H1 (cell line): ENCODE results near the gene YBX3.

ENCODE experiments used
- ATF3 ChIP-seq: IDR thresholded peaks from 2 replicates; pipeline ENCODE4 v1.6.1; 2011; ENCODE audit warnings: low read depth, mild to moderate bottlenecking, low read length; ENCODE audit not compliant: insufficient read depth
- CHD2 ChIP-seq: IDR thresholded peaks from 2 replicates; pipeline ENCODE4 v1.6.1; 2012; ENCODE audit warnings: low read length, improper control_type of control experiment
- CTCF ChIP-seq, 3 experiments: IDR thresholded peaks; 1 replicate in 2 of 3; 2 replicates in 1 of 3; pipeline versions ENCODE4 v1.5.1 to v1.6.1; 2011; ENCODE audit warnings: low read length in 3 of 3, mild to moderate bottlenecking in 3 of 3, inconsistent platforms in 2 of 3, low read depth in 1 of 3, moderate library complexity in 1 of 3; ENCODE audit not compliant: insufficient read depth in 1 of 3; ENCODE audit errors: control extremely low read depth in 1 of 3
- FOSL1 ChIP-seq: IDR thresholded peaks from 2 replicates; pipeline ENCODE4 v1.6.1; 2011; ENCODE audit warnings: mild to moderate bottlenecking, low read depth, low read length, moderate library complexity; ENCODE audit not compliant: insufficient read depth
- GABPA ChIP-seq: IDR thresholded peaks from 2 replicates; pipeline ENCODE4 v1.6.1; 2011; ENCODE audit warnings: mild to moderate bottlenecking, low read length, moderate library complexity, borderline replicate concordance; ENCODE audit not compliant: insufficient read depth
- HDAC2 ChIP-seq, 2 experiments: fragments of 300-600 bp in 1 of 2; sonication (generic) in 1 of 2; IDR thresholded peaks; 2 replicates each; pipeline ENCODE4 v1.6.1; 2011 to 2012; ENCODE audit warnings: low read depth in 2 of 2, low read length in 2 of 2, mild to moderate bottlenecking in 2 of 2, moderate library complexity in 2 of 2, borderline replicate concordance in 1 of 2, inconsistent platforms in 1 of 2
- JUND ChIP-seq: IDR thresholded peaks from 2 replicates; pipeline ENCODE4 v1.6.1; 2011; ENCODE audit warnings: mild to moderate bottlenecking, improper control_type of control experiment, low read length
- KDM1A ChIP-seq: fragments of 200-600, 300-600 bp; sonication (generic); IDR thresholded peaks from 2 replicates; pipeline ENCODE4 v1.7.1; 2016; ENCODE audit warnings: mild to moderate bottlenecking, low read length, borderline replicate concordance
- KDM5A ChIP-seq: fragments of 200-600 bp; IDR thresholded peaks from 2 replicates; pipeline ENCODE4 v1.7.1; 2012; ENCODE audit warnings: mild to moderate bottlenecking, low read length, inconsistent platforms, mixed read lengths
- MAX ChIP-seq: IDR thresholded peaks from 2 replicates; pipeline ENCODE4 v1.6.1; 2012; ENCODE audit warnings: inconsistent platforms
- PHF8 ChIP-seq: fragments of 200-600 bp; sonication (generic); conservative IDR thresholded peaks from 2 replicates; pipeline ENCODE4 v1.7.1; 2012; ENCODE audit warnings: low read depth, mild to moderate bottlenecking, inconsistent platforms, low read length, moderate library complexity
- POLR2AphosphoS5 ChIP-seq: IDR thresholded peaks from 2 replicates; pipeline ENCODE4 v1.6.1; 2011; ENCODE audit warnings: low read depth, low read length
- USF2 ChIP-seq: IDR thresholded peaks from 2 replicates; pipeline ENCODE4 v1.6.1; 2011; ENCODE audit warnings: low read length, improper control_type of control experiment
- ZNF274 ChIP-seq: IDR thresholded peaks from 2 replicates; pipeline ENCODE4 v1.7.0; 2012; ENCODE audit warnings: low read length, borderline replicate concordance; ENCODE audit errors: extremely low read depth

GRCh38 chr12:10718279-10718821, 4.8 kb downstream of the YBX3 start:
- TF ChIP-seq MAX: no peak
- no peak for TF ChIP-seq CHD2
- no peak for TF ChIP-seq CTCF (IDR thresholded peaks at IDR 0.05; ENCODE audit: control extremely low read depth in 1 of 3, insufficient read depth in 1 of 3, low read depth in 1 of 3, low read length in 3 of 3)
- no peak for TF ChIP-seq USF2
- TF ChIP-seq ATF3: no peak
- no peak for TF ChIP-seq FOSL1
- TF ChIP-seq KDM1A: no peak
- TF ChIP-seq POLR2AphosphoS5: no peak
- no peak for TF ChIP-seq KDM5A
- TF ChIP-seq JUND: no peak
- no peak for TF ChIP-seq GABPA
- TF ChIP-seq ZNF274: no peak
- TF ChIP-seq PHF8: no peak
- no peak for TF ChIP-seq HDAC2 (IDR thresholded peaks at IDR 0.05; ENCODE audit: borderline replicate concordance in 1 of 2, low read depth in 2 of 2, low read length in 2 of 2)
